Endothelial cell of umbilical vein (primary cell): ENCODE data around the gene BUD13.

Experiments used
- CTCF ChIP-seq, 2 donors: IDR thresholded peaks; 1 replicate in 1 of 2; 2 replicates in 1 of 2; pipeline ENCODE4 v1.5.1; 2011; ENCODE audit warnings: low read length in 2 of 2, mild to moderate bottlenecking in 2 of 2, moderate library complexity in 2 of 2, control low read depth in 1 of 2, inconsistent platforms in 1 of 2, low read depth in 1 of 2; ENCODE audit not compliant: insufficient read depth in 1 of 2; ENCODE audit errors: extremely low read depth in 1 of 2
- EZH2 ChIP-seq: IDR thresholded peaks from 2 replicates; pipeline ENCODE4 v1.6.1; 2012; ENCODE audit warnings: borderline replicate concordance, low read depth, mild to moderate bottlenecking, moderate library complexity, low read length, inconsistent platforms; ENCODE audit not compliant: severe bottlenecking
- POLR2A ChIP-seq: IDR thresholded peaks from 2 replicates; pipeline ENCODE4 v1.6.1; 2012; ENCODE audit warnings: low read depth, mild to moderate bottlenecking, control low read depth, low read length
- POLR2AphosphoS5 ChIP-seq: IDR thresholded peaks from 2 replicates; pipeline ENCODE4 v1.6.1; 2012; ENCODE audit warnings: low read depth, mild to moderate bottlenecking, control low read depth, low read length, moderate library complexity; ENCODE audit not compliant: insufficient read depth
- TF ChIP-seq, protein P1 (sequence below): IDR thresholded peaks from 2 replicates; pipeline ENCODE4 v1.6.1; 2011; ENCODE audit not compliant: insufficient read depth, insufficient read length

DNA sequence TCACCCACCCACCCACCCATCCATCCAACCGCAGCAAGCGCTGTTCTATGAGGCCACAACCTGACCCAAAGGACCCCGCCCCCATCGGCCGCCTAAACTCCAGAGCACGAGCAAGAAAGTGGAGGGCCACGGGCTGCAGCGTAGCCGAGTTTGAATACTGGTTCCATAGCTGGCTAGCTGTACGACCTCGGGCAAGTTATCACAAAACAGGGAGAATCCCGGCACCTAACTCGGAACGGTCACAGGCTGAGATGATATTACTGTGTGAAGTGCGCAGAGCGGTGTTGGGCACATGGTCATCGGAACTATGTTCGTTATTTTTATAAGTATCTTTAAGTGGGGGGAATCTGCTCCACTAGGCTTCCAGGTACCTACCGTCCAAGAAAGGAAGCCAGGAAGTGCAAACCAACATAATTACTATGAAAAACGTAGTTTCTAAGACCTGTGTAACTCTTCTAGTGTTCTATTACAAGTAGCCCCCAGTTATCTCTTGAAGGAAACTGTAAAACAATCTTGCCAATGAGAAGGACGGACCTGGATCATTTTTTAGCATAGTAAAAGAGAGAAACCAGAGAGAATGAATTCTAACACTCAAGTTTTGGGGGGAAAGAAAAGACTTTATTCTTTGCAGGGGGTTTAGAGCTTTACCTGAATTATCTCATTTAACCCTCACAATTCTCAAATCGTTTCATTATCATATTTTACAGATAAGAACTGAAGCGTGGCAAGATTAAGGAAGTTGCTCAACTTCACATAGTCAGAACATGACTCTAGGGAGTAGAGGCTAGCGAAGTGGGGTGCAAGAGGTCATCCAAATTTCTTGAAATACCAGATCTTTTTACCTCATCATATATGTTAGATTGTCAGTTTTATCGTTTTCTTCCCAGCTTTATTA, 663 bp upstream of the BUD13 start:
- no peak for TF ChIP-seq POLR2A
- TF ChIP-seq CTCF (IDR thresholded peaks at IDR 0.05; ENCODE audit: extremely low read depth in 1 of 2, insufficient read depth in 1 of 2, low read depth in 1 of 2, low read length in 2 of 2), result no peak
- no peak for TF ChIP-seq EZH2
- TF ChIP-seq, protein P1, sequence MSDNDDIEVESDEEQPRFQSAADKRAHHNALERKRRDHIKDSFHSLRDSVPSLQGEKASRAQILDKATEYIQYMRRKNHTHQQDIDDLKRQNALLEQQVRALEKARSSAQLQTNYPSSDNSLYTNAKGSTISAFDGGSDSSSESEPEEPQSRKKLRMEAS, result no peak
- TF ChIP-seq POLR2AphosphoS5, result no peak
